Calu3 (cell line): ENCODE measurements around the gene ACAD11. TPM values are rescaled to one million over a fixed set of nuclear protein-coding genes. Genes with fewer than 3 reads are reported as not detected.

ENCODE experiments used
- BruUV-seq: library from RNA; stranded (reverse); fragments of 400-500 nt; replicated peaks from 2 replicates; lab custom pipeline; 2021; lab: Mats Ljungman, UMichigan
- CTCF ChIA-PET: fragments of 300-600 bp; sonication (Branson Sonifier 250); formaldehyde crosslinking; loops from one replicate; lab custom pipeline; 2022; ENCODE audit warnings: antibody characterized with exemption; lab: Charles Lee
- DNase-seq: peaks from one replicate; pipeline ENCODE4 v3.0.0; 2022
- H3K27ac Mint-ChIP-seq: one replicate; pipeline ENCODE4 v1.8.0; 2022; ENCODE audit warnings: mixed read lengths; ENCODE audit not compliant: unreplicated experiment
- H3K27me3 Mint-ChIP-seq: one replicate; pipeline ENCODE4 v1.8.0; 2022; ENCODE audit warnings: mixed read lengths; ENCODE audit not compliant: unreplicated experiment
- H3K36me3 Mint-ChIP-seq: one replicate; pipeline ENCODE4 v1.8.0; 2022; ENCODE audit warnings: mild to moderate bottlenecking, moderate library complexity, mixed read lengths; ENCODE audit not compliant: insufficient read depth, unreplicated experiment
- H3K4me1 Mint-ChIP-seq: one replicate; pipeline ENCODE4 v1.8.0; 2022; ENCODE audit warnings: mild to moderate bottlenecking, low read depth, mixed read lengths; ENCODE audit not compliant: unreplicated experiment
- H3K4me3 Mint-ChIP-seq: one replicate; pipeline ENCODE4 v1.8.0; 2022; ENCODE audit warnings: mild to moderate bottlenecking, low read depth, moderate library complexity, mixed read lengths; ENCODE audit not compliant: unreplicated experiment
- H3K9me3 Mint-ChIP-seq: one replicate; pipeline ENCODE4 v1.8.0; 2022; ENCODE audit warnings: low read depth, mixed read lengths; ENCODE audit not compliant: unreplicated experiment
- CTCF ChIP-seq: fragments of 200-600 bp; IDR thresholded peaks from one replicate; pipeline ENCODE4 v1.8.0; 2022; ENCODE audit warnings: antibody characterized with exemption; ENCODE audit not compliant: unreplicated experiment
- intact Hi-C: fragments of 100-400 bp; cut with micrococcal nuclease; formaldehyde crosslinking; loops from one replicate; pipeline ENCODE4 v1.10.0; 2022; ENCODE audit not compliant: unreplicated experiment
- total RNA-seq: library from RNA; stranded (reverse); gene quantifications from 2 replicates; pipeline ENCODE4 v1.2.3, GENCODE V29; 2022

The ACAD11 gene
- total RNA-seq, 1 experiment from 2014 or later = 14.6 TPM

GRCh38 chr3:132662212-132662611 is 2.6 kb upstream of the ACAD11 start:
- peaks cover 31% of the 10 kb centered on the region for H3K36me3 Mint-ChIP-seq
- TSS peak; percentile 34 for BruUV-seq
- intact Hi-C loops = no loop called here
- no peak for DNase-seq
- H3K4me3 Mint-ChIP-seq = no peak overlapping the region
- CTCF ChIA-PET = interaction anchor here (1.4 kb wide), 1 partner anchor 60 kb away, joined by 3 read pairs; the partner anchor contains the start of gene NPHP3
- H3K27me3 Mint-ChIP-seq = no peaks in the 10 kb centered on the region
- peaks cover 36% of the 10 kb centered on the region for H3K4me1 Mint-ChIP-seq
- no peak for TF ChIP-seq CTCF
- no peak overlapping the region for H3K27ac Mint-ChIP-seq
- no peaks in the 10 kb centered on the region for H3K9me3 Mint-ChIP-seq

- peaks cover 36% of the 10 kb centered on the region for H3K4me1 Mint-ChIP-seq
- peak overlapping the region; percentile 97 for H3K4me3 Mint-ChIP-seq
- TF ChIP-seq CTCF = no peak
- no peaks in the 10 kb centered on the region for H3K27me3 Mint-ChIP-seq
- peak overlapping the region; percentile 89 for H3K27ac Mint-ChIP-seq
- BruUV-seq = no TSS peak
- CTCF ChIA-PET = interaction anchor here (0.5 to 1.1 kb wide), 3 partner anchors 18 to 20 kb away, joined by 3 read pairs; no protein-coding TSS in a partner anchor
- no peak for DNase-seq
- intact Hi-C loops = no loop called here
- H3K36me3 Mint-ChIP-seq = peaks cover 27% of the 10 kb centered on the region
- no peaks in the 10 kb centered on the region for H3K9me3 Mint-ChIP-seq
Observed at GRCh38 chr3:132661101-132661500, 1.5 kb upstream of the ACAD11 start.

GRCh38 chr3:132660811-132661070 is 1.1 kb upstream of the ACAD11 start:
- no peak for TF ChIP-seq CTCF
- Mint-ChIP-seq H3K27me3 (no peaks in the 10 kb centered on the region), H3K36me3 (peaks cover 27% of the 10 kb centered on the region), H3K9me3 (no peaks in the 10 kb centered on the region), H3K4me1 (peaks cover 36% of the 10 kb centered on the region), H3K27ac (peak overlapping the region; percentile 89), H3K4me3 (peak overlapping the region; percentile 97)
- intact Hi-C loops = no loop called here
- no TSS peak for BruUV-seq
- CTCF ChIA-PET = interaction anchor here (0.7 to 1.5 kb wide), 4 partner anchors 17 to 111 kb away, joined by 3 read pairs; no protein-coding TSS in a partner anchor
- DNase-seq = no peak

- Mint-ChIP-seq H3K27me3 (no peaks in the 10 kb centered on the region), H3K4me3 (peak within 1 kb of the TSS; percentile 97), H3K27ac (peak within 1 kb of the TSS; percentile 89), H3K36me3 (peaks cover 27% of the 10 kb centered on the region), H3K4me1 (peaks cover 36% of the 10 kb centered on the region), H3K9me3 (no peaks in the 10 kb centered on the region)
- intact Hi-C loops = no loop called here
- BruUV-seq = no TSS peak
- CTCF ChIA-PET = interaction anchor here (0.5 to 1.5 kb wide), 8 partner anchors 11 to 234 kb away, joined by 3 to 5 read pairs (median 3); no protein-coding TSS in a partner anchor
- peak; percentile 78 for DNase-seq
- TF ChIP-seq CTCF = no peak
Observed at GRCh38 chr3:132660052-132660810, 622 bp upstream of the ACAD11 start, which contains the start of gene UBA5. TSS of gene UBA5 (plus strand) at chr3:132660329. CDS start at chr3:132660538, 209 bp downstream.
